GM06990 (cell line): ENCODE results near the gene LGR6.

Experiments
- DNase-seq: peaks from one replicate; pipeline ENCODE4 v3.0.0-alpha.2; 2011; ENCODE audit not compliant: insufficient read length; ENCODE audit errors: extremely low read depth
- H3K27me3 ChIP-seq: replicated peaks from 2 replicates; pipeline ENCODE4 v1.6.0; 2011; ENCODE audit warnings: low read length; ENCODE audit not compliant: control insufficient read depth, insufficient read depth
- H3K36me3 ChIP-seq: 2 replicates; pipeline ENCODE4 v1.5.1; 2011; ENCODE audit warnings: low read length; ENCODE audit not compliant: control insufficient read depth, insufficient read depth
- H3K4me3 ChIP-seq: replicated peaks from 2 replicates; pipeline ENCODE4 v1.5.1; 2011; ENCODE audit warnings: low read depth, mild to moderate bottlenecking, control low read depth, low read length
- CTCF ChIP-seq: IDR thresholded peaks from 2 replicates; pipeline ENCODE4 v1.5.1; 2011; ENCODE audit warnings: low read length, control low read depth, mild to moderate bottlenecking, inconsistent platforms; ENCODE audit not compliant: insufficient read depth, poor library complexity, severe bottlenecking

LGR6 gene

DNA sequence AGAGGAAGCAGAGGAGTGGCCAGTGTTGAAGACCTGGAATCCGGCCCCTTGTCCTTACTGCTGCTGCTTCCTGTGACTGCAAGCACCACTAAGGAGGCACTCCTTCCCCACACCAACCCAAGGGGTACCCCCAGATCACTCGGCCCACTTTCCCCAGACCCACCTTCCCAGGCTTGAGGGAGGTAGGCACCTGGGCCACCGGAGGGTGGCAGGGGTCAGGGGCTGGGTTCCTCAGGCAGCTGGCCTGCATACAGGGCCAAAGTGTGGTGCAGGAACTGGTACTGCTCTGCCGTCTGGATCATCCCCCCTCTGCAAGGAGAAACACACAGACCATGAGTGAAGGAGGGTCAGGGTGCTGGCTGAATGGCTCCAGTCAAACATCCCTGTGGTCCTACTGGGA is 45.2 kb upstream of the LGR6 start:
- no peaks in the 10 kb centered on the region for H3K27me3 ChIP-seq
- H3K4me3 ChIP-seq = no peak overlapping the region

DNA sequence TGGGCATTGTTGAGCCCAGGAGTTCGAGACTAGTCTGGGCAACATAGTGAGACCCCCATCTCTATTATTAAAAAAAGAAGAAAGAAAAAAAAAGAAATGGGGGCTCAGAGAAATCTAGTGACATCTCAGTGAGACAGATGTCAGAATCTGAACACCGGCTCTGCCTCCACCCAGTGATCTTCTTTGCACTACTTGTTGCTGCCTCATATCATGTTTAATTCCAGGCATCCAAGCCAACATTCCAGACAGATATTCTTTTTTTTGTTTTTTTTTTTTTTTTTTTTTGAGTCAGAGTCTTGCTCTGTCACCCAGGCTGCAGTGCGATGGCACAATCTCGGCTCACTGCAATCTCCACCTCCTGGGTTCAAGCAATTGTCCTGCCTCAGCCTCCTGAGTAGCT is 44.0 kb upstream of the LGR6 start:
- Histone ChIP-seq H3K36me3 (peaks cover 44% of the 10 kb centered on the region), H3K27me3 (no peaks in the 10 kb centered on the region), H3K4me3 (no peak overlapping the region)
- TF ChIP-seq CTCF = no peak
- no peak for DNase-seq

More for the DNA sequence above, 45.2 kb upstream of the LGR6 start:
- TF ChIP-seq CTCF = no peak
- DNase-seq = no peak
- H3K36me3 ChIP-seq = peaks cover 35% of the 10 kb centered on the region

GRCh38 chr1:202150187-202150586 is 43.4 kb upstream of the LGR6 start:
- no peak for TF ChIP-seq CTCF
- H3K36me3 ChIP-seq = peaks cover 48% of the 10 kb centered on the region
- H3K27me3 ChIP-seq = no peaks in the 10 kb centered on the region
- H3K4me3 ChIP-seq = no peak overlapping the region
- no peak for DNase-seq

- Histone ChIP-seq H3K36me3 (peaks cover 52% of the 10 kb centered on the region), H3K27me3 (no peaks in the 10 kb centered on the region), H3K4me3 (no peak overlapping the region)
- DNase-seq = no peak
- TF ChIP-seq CTCF = no peak
Measured at GRCh38 chr1:202150602-202151001, 43.0 kb upstream of the LGR6 start.

DNA sequence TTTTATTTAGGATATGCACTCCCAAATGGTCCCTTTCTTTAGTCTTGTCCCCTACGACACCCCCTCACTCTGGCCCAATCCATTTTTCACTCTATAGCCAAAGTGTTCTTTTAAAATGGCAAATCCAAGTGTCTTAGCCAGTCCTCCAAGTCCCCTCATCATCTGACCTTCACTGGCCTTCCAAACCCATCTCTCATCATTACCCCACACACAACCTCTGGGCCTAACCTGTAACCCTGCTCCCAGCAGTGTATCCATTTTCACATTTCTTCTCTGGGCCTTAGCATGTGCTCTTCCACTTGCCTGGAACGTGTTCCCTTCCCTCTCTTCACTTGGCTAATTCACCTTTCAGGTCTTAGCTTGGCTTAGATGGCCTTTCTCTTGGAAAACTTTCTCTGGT is 42.6 kb upstream of the LGR6 start:
- no peak for DNase-seq
- TF ChIP-seq CTCF = no peak
- no peak overlapping the region for H3K4me3 ChIP-seq
- peaks cover 52% of the 10 kb centered on the region for H3K36me3 ChIP-seq
- H3K27me3 ChIP-seq = no peaks in the 10 kb centered on the region

DNA sequence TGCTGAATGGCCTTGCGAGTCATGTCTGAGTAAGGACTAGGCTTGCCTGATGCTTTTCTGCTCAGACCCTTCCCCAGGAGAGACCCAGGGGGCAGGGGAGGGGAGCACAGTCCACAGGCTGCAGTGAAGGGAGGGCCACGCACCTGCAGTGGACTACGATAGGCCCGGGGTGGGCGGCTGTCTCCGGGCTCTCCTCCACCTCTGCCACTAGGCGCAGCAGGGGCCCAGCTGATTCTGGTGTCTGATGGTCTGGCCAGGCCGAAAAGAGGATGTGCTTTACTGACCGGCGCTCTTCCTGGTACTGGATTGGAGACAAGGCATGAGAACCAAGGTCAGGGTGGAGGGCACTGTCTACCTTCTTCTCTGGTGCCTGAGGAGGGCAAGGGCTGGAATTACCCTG is 41.2 kb upstream of the LGR6 start:
- no peak for TF ChIP-seq CTCF
- H3K27me3 ChIP-seq = no peaks in the 10 kb centered on the region
- peaks cover 53% of the 10 kb centered on the region for H3K36me3 ChIP-seq
- H3K4me3 ChIP-seq = no peak overlapping the region
- no peak for DNase-seq
